Upper lobe of left lung (tissue), 6 donors: Measurements from ENCODE around the gene ARNT2. TPM values are rescaled to one million over a fixed set of nuclear protein-coding genes. Genes with fewer than 3 reads are reported as not detected.

ENCODE experiments used
- ATAC-seq, 2 donors: fragments of 200-7000 bp; cut with Tn5 transposase; one replicate each; pipeline ENCODE4 v1.9.1; 2022; ENCODE audit warnings: mild to moderate bottlenecking in 2 of 2, moderate library complexity in 2 of 2; ENCODE audit not compliant: low FRiP score in 2 of 2
- DNase-seq, 2 donors: peaks; one replicate each; pipeline ENCODE4 v3.0.0-alpha.2; 2019 to 2020
- H3K27ac ChIP-seq, 4 donors: fragments of 200-600 bp; sonication (generic); one replicate each; pipeline ENCODE4 v1.5.1; 2016 to 2019
- H3K27me3 ChIP-seq, 4 donors: fragments of 200-600 bp; sonication (generic); one replicate each; pipeline ENCODE4 v1.5.1; 2017 to 2019
- H3K36me3 ChIP-seq, 4 donors: fragments of 200-600 bp; sonication (generic); one replicate each; pipeline ENCODE4 v1.5.1; 2016 to 2019
- H3K4me1 ChIP-seq, 4 donors: fragments of 200-600 bp; sonication (generic); one replicate each; pipeline ENCODE4 v1.5.1; 2018 to 2019
- H3K4me3 ChIP-seq, 4 donors: fragments of 200-600 bp; sonication (generic); one replicate each; pipeline ENCODE4 v1.5.1; 2017 to 2019; ENCODE audit warnings: mild to moderate bottlenecking in 2 of 4, moderate library complexity in 1 of 4
- H3K9me3 ChIP-seq, 4 donors: fragments of 200-600 bp; sonication (generic); one replicate each; pipeline ENCODE4 v1.5.1; 2018 to 2019
- EP300 ChIP-seq, 4 donors: sonication (generic); formaldehyde crosslinking; IDR thresholded peaks; one replicate each; pipeline ENCODE4 v1.5.1; 2017; ENCODE audit warnings: antibody characterized with exemption in 4 of 4, control low read depth in 2 of 4
- POLR2A ChIP-seq, 4 donors: fragments of 450-650 bp; IDR thresholded peaks; one replicate each; pipeline ENCODE4 v1.5.1; 2016 to 2017; ENCODE audit warnings: antibody characterized with exemption in 4 of 4, mild to moderate bottlenecking in 2 of 4
- POLR2AphosphoS5 ChIP-seq, 2 donors: sonication (generic); formaldehyde crosslinking; IDR thresholded peaks; one replicate each; pipeline ENCODE4 v1.5.1; 2017; ENCODE audit warnings: antibody characterized with exemption in 2 of 2
- WGBS, 2 donors: methylation state at CpG; one replicate each; pipeline ENCODE4 v1.1.5; 2017 to 2018; 5-methylcytosine and 5-hydroxymethylcytosine counted together
- total RNA-seq, 6 donors: library from RNA; depleted of rRNA in 4 of 6; stranded (reverse); fragments of >200 nt in 4 of 6; gene quantifications; one replicate each; pipeline versions ENCODE4 v1.1.0 to v1.2.1, GENCODE V29; 2016 to 2021
- TF ChIP-seq, protein P1 (sequence below), 6 experiments: fragments of 450-650 bp in 4 of 6; fragments of 200-600 bp in 2 of 6; sonication (generic) in 2 of 6; IDR thresholded peaks; one replicate each; pipeline ENCODE4 v1.5.1; 2016 to 2019; ENCODE audit warnings: antibody characterized with exemption in 6 of 6
- donor health status: DM: no; HTN: no; CAD: no; lungs with moderate emphysema.
- donor health status: DM: no; HTN: yes; CAD: no; lungs with severe emphysema.

The ARNT2 gene
- total RNA-seq, 6 donors from 2014 or later = 4.7 to 26.9 (median 8.4) TPM

GRCh38 chr15:80573606-80574005, 169.4 kb downstream of the ARNT2 start:
- TF ChIP-seq POLR2A (IDR thresholded peaks at IDR 0.05) (no peak), EP300 (IDR thresholded peaks at IDR 0.05) (no peak), POLR2AphosphoS5 (IDR thresholded peaks at IDR 0.05) (no peak)
- TF ChIP-seq, protein P1, sequence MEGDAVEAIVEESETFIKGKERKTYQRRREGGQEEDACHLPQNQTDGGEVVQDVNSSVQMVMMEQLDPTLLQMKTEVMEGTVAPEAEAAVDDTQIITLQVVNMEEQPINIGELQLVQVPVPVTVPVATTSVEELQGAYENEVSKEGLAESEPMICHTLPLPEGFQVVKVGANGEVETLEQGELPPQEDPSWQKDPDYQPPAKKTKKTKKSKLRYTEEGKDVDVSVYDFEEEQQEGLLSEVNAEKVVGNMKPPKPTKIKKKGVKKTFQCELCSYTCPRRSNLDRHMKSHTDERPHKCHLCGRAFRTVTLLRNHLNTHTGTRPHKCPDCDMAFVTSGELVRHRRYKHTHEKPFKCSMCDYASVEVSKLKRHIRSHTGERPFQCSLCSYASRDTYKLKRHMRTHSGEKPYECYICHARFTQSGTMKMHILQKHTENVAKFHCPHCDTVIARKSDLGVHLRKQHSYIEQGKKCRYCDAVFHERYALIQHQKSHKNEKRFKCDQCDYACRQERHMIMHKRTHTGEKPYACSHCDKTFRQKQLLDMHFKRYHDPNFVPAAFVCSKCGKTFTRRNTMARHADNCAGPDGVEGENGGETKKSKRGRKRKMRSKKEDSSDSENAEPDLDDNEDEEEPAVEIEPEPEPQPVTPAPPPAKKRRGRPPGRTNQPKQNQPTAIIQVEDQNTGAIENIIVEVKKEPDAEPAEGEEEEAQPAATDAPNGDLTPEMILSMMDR (IDR thresholded peaks at IDR 0.05) = no peak
- ATAC-seq (no peak), DNase-seq (no peak)
- 74 to 87% methylated on average over 4 of the region's 4 CpGs for WGBS, 2 donors
- Histone ChIP-seq H3K27me3 (no peaks in the 10 kb centered on the region), H3K4me1 (no peaks in the 10 kb centered on the region), H3K9me3 (no peaks in the 10 kb centered on the region), H3K4me3 (no peak overlapping the region), H3K36me3 (no peaks in the 10 kb centered on the region), H3K27ac (no peak overlapping the region)

- no peaks in the 10 kb centered on the region for H3K4me1 ChIP-seq
- no peaks in the 10 kb centered on the region for H3K36me3 ChIP-seq
- no peaks in the 10 kb centered on the region for H3K27me3 ChIP-seq
- no peaks in the 10 kb centered on the region for H3K9me3 ChIP-seq
- H3K4me3 ChIP-seq = no peak overlapping the region
- ATAC-seq (no peak), DNase-seq (no peak)
- TF ChIP-seq EP300 (IDR thresholded peaks at IDR 0.05) (no peak), POLR2A (IDR thresholded peaks at IDR 0.05) (no peak), POLR2AphosphoS5 (IDR thresholded peaks at IDR 0.05) (no peak)
- TF ChIP-seq, protein P1 (IDR thresholded peaks at IDR 0.05) = no peak
- 77 to 80% methylated on average over 6 of the region's 6 CpGs for WGBS, 2 donors
- no peak overlapping the region for H3K27ac ChIP-seq
Observed at GRCh38 chr15:80574590-80574989, 170.4 kb downstream of the ARNT2 start.

GRCh38 chr15:80576519-80577090, 172.4 kb downstream of the ARNT2 start:
- no peaks in the 10 kb centered on the region for H3K9me3 ChIP-seq
- peak in 1 of 2 donors; percentile 12 for DNase-seq
- no peaks in the 10 kb centered on the region for H3K36me3 ChIP-seq
- H3K4me1 ChIP-seq = no peaks in the 10 kb centered on the region
- no peaks in the 10 kb centered on the region for H3K27me3 ChIP-seq
- TF ChIP-seq EP300 (IDR thresholded peaks at IDR 0.05) = no peak
- TF ChIP-seq, protein P1 (IDR thresholded peaks at IDR 0.05) = no peak
- TF ChIP-seq POLR2A (IDR thresholded peaks at IDR 0.05) = no peak
- no peak for TF ChIP-seq POLR2AphosphoS5 (IDR thresholded peaks at IDR 0.05)
- no peak overlapping the region for H3K27ac ChIP-seq
- 96 to 97% methylated on average over 10 to 12 of the region's 12 CpGs for WGBS, 2 donors
- H3K4me3 ChIP-seq = no peak overlapping the region
- no peak for ATAC-seq

DNA sequence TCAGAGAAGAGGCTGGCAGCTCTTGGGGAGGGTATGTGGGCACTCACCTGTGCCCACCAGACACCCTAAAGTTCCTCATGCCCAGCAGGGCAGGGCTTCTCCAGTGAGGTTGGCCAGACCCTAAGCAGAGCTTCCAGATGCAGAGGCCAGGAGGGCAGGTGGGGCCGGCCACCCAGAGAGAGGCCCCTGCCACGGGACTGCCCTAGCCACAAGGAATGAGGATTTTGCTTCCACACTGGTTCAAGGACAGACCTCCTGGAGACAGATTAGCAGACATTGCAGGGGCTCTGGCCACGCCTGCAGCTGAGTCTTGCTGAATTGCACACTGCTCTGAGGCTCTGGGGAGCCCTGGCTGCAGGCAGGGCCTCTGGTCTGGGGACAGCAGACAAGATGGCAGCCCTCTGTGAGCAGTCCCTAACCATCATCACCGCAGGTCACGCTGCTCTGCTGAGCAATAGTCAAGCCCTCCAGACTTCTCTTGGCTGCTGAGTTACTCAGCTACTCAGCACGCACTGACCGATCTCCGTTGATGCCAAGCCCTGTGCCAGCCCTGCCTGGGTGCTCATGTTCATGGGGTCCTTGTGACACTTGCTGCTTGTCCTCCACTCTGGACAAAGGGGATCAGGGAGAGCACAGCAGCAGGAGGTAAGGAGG, 173.5 kb downstream of the ARNT2 start:
- Histone ChIP-seq H3K4me1 (no peaks in the 10 kb centered on the region), H3K9me3 (no peaks in the 10 kb centered on the region), H3K27ac (no peak overlapping the region), H3K4me3 (no peak overlapping the region), H3K27me3 (no peaks in the 10 kb centered on the region), H3K36me3 (no peaks in the 10 kb centered on the region)
- no peak for ATAC-seq
- peak; percentile 8 to 56 for DNase-seq
- WGBS, 2 donors = 91 to 99% methylated on average over 6 to 7 of the region's 8 CpGs
- TF ChIP-seq POLR2AphosphoS5 (IDR thresholded peaks at IDR 0.05) (no peak), POLR2A (IDR thresholded peaks at IDR 0.05) (no peak), EP300 (IDR thresholded peaks at IDR 0.05) (no peak)
- TF ChIP-seq, protein P1 (IDR thresholded peaks at IDR 0.05) = no peak

DNA sequence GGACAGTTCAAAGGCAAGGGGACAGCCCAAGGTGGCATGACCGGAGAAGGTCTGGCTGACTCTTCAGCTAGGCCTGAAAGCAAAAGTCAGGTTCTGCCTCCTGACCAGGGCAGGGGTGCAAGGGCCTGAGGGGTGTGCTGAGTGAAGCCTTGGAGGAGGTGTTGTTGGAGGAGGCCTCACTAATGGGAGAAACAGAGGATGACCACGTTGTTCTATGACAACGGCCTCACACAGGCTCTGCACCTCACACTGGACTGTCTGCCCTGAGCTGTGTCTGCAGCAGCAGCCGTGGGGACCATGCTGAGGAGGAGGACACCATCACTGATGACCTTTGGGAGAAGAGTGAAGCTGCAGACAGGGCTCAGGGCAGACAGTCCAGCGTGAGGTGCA, 174.0 kb downstream of the ARNT2 start:
- H3K36me3 ChIP-seq = no peaks in the 10 kb centered on the region
- no peak overlapping the region for H3K27ac ChIP-seq
- TF ChIP-seq, protein P1 (IDR thresholded peaks at IDR 0.05) = no peak
- TF ChIP-seq POLR2AphosphoS5 (IDR thresholded peaks at IDR 0.05) = no peak
- no peak for TF ChIP-seq EP300 (IDR thresholded peaks at IDR 0.05)
- TF ChIP-seq POLR2A (IDR thresholded peaks at IDR 0.05) = no peak
- H3K4me1 ChIP-seq = no peaks in the 10 kb centered on the region
- peak in 1 of 2 donors; percentile 18 for DNase-seq
- H3K4me3 ChIP-seq = no peak overlapping the region
- ATAC-seq = no peak
- no peaks in the 10 kb centered on the region for H3K9me3 ChIP-seq
- 91% methylated on average over 5 of the region's 5 CpGs for whole genome bisulfite sequencing, 2 donors
- H3K27me3 ChIP-seq = no peaks in the 10 kb centered on the region
